ENCODE data around the gene SLC17A9.

The SLC17A9 gene

DNA sequence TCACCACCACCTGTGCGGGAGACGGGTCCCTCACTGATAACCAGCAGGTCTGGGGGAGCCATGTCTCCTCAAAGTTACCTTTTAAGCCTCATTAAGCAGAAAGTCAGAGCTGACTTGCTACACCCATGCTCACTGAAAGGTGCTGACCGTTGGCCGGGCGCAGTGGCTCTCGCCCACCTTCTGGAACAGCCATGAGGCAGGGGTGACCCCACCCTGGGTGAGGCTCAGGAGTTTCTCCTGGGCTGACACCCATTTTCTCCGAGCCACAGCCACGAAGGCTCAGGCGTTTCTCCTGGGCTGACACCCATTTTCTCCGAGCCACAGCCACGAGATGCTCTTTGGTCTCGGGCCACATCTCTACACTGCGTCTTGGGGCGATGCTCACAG, 44.1 kb downstream of the SLC17A9 start:
- TF ChIP-seq, protein P1, sequence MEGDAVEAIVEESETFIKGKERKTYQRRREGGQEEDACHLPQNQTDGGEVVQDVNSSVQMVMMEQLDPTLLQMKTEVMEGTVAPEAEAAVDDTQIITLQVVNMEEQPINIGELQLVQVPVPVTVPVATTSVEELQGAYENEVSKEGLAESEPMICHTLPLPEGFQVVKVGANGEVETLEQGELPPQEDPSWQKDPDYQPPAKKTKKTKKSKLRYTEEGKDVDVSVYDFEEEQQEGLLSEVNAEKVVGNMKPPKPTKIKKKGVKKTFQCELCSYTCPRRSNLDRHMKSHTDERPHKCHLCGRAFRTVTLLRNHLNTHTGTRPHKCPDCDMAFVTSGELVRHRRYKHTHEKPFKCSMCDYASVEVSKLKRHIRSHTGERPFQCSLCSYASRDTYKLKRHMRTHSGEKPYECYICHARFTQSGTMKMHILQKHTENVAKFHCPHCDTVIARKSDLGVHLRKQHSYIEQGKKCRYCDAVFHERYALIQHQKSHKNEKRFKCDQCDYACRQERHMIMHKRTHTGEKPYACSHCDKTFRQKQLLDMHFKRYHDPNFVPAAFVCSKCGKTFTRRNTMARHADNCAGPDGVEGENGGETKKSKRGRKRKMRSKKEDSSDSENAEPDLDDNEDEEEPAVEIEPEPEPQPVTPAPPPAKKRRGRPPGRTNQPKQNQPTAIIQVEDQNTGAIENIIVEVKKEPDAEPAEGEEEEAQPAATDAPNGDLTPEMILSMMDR (IDR thresholded peaks at IDR 0.05; ENCODE audit: insufficient read depth, low read length, poor library complexity, severe bottlenecking) = no peak
- no peak overlapping the region for H3K4me3 ChIP-seq (replicated peaks; ENCODE audit: low read depth, low read length)
- DNase-seq (ENCODE audit: extremely low read depth, insufficient read length) = no peak
- no peaks in the 10 kb centered on the region for H3K36me3 ChIP-seq (ENCODE audit: control insufficient read depth, insufficient read depth, low read length)
- H3K27me3 ChIP-seq (replicated peaks; ENCODE audit: control insufficient read depth, insufficient read depth, low read length) = peaks cover 5% of the 10 kb centered on the region

DNA sequence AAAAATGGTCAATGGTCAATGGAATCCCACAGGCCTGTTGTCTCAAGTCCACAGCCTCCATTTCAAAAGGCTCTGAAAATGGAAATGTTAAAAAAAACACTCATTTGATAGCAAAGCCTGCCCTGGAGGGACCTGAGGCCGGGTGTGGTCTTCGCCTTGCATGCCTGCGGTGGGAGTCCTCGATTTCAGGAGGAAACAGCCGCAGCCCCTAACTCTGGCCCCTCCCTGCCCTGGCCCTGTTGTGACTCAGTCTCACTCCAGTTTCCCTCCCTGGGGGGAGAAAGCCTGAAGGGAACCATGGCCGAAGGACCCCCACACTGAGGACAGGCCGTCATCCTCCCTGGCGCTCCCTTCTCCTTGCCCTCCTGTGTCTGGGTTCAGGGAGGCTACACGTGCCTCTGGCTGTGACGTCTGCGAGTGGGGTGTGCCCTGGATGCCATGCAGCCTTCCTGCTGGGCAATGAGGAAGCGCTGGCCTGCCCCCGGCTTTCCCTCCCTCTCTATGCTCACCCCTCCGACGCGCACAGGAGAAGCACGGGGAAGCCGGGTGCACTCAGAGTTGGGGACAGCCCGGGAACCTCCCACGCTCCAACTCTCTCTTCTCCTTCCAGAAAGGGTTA, 45.0 kb downstream of the SLC17A9 start:
- DNase-seq (ENCODE audit: extremely low read depth, insufficient read length) = no peak
- TF ChIP-seq, protein P1 (IDR thresholded peaks at IDR 0.05; ENCODE audit: insufficient read depth, low read length, poor library complexity, severe bottlenecking) = no peak
- Histone ChIP-seq H3K27me3 (replicated peaks; ENCODE audit: control insufficient read depth, insufficient read depth, low read length) (peaks cover 5% of the 10 kb centered on the region), H3K36me3 (ENCODE audit: control insufficient read depth, insufficient read depth, low read length) (no peaks in the 10 kb centered on the region), H3K4me3 (replicated peaks; ENCODE audit: low read depth, low read length) (no peak overlapping the region)

DNA sequence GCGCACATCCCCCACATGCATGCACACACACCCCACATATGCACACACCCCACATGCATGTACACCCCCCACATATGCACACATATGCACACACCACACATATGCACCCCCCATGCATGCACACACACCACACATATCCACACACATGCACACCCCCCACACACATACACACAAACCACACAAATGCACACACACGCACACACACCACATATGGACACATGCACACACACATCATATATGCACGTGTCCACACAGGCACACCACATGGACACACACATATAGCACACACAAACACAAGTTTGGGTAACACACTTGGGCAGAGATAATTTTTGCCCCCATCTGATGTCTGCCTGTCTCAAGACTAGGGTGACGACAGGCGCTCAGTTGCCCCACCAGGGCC, 45.9 kb downstream of the SLC17A9 start:
- peaks cover 6% of the 10 kb centered on the region for H3K27me3 ChIP-seq (replicated peaks; ENCODE audit: control insufficient read depth, insufficient read depth, low read length)
- TF ChIP-seq, protein P1 (IDR thresholded peaks at IDR 0.05; ENCODE audit: insufficient read depth, low read length, poor library complexity, severe bottlenecking) = no peak
- H3K36me3 ChIP-seq (ENCODE audit: control insufficient read depth, insufficient read depth, low read length) = no peaks in the 10 kb centered on the region
- no peak overlapping the region for H3K4me3 ChIP-seq (replicated peaks; ENCODE audit: low read depth, low read length)
- no peak for DNase-seq (ENCODE audit: extremely low read depth, insufficient read length)

DNA sequence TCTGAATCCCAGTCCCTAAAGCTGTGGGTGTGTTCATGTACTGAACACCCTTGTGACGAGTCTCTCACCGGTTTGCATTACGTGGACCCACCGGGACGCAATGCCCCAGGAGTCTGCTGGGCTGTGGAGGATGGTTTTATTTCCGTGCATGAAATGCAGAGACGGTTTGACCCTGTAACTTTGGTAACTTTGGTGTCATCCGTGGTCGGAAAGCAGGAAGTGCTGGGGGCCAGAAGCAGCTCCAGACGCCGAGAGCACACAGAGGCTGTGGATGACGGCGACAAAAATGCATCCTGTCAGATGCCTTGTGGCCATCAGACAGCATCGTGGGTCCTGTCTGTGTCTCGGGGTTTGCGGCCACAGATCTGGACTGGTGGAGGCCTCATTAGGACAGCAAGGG, 47.1 kb downstream of the SLC17A9 start:
- DNase-seq (ENCODE audit: extremely low read depth, insufficient read length) = no peak
- H3K36me3 ChIP-seq (ENCODE audit: control insufficient read depth, insufficient read depth, low read length) = no peaks in the 10 kb centered on the region
- H3K4me3 ChIP-seq (replicated peaks; ENCODE audit: low read depth, low read length) = no peak overlapping the region
- TF ChIP-seq, protein P1 (IDR thresholded peaks at IDR 0.05; ENCODE audit: insufficient read depth, low read length, poor library complexity, severe bottlenecking) = no peak
- peaks cover 6% of the 10 kb centered on the region for H3K27me3 ChIP-seq (replicated peaks; ENCODE audit: control insufficient read depth, insufficient read depth, low read length)

DNA sequence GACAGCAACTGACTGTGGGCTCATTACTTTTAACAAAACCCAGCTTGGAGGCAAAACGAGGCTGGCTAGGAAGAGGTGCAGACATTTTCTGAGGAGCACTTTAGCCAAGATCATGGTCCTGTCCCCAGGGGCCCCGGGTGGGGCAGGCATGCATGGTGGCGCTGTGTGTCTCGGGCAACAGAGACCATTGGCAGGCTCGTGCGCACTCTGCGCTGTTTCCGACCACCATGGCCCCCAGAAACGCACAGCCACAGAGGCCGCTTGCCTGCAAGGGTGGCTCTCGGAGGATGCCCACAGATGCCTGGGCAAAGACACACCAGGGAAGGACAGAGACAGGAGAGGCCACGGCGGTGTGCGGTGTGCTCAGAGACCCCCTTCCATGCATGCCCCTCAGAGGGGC, 47.5 kb downstream of the SLC17A9 start:
- H3K27me3 ChIP-seq (replicated peaks; ENCODE audit: control insufficient read depth, insufficient read depth, low read length) = peaks cover 6% of the 10 kb centered on the region
- H3K36me3 ChIP-seq (ENCODE audit: control insufficient read depth, insufficient read depth, low read length) = no peaks in the 10 kb centered on the region
- TF ChIP-seq, protein P1 (IDR thresholded peaks at IDR 0.05; ENCODE audit: insufficient read depth, low read length, poor library complexity, severe bottlenecking) = no peak
- no peak overlapping the region for H3K4me3 ChIP-seq (replicated peaks; ENCODE audit: low read depth, low read length)
- DNase-seq (ENCODE audit: extremely low read depth, insufficient read length) = no peak

DNA sequence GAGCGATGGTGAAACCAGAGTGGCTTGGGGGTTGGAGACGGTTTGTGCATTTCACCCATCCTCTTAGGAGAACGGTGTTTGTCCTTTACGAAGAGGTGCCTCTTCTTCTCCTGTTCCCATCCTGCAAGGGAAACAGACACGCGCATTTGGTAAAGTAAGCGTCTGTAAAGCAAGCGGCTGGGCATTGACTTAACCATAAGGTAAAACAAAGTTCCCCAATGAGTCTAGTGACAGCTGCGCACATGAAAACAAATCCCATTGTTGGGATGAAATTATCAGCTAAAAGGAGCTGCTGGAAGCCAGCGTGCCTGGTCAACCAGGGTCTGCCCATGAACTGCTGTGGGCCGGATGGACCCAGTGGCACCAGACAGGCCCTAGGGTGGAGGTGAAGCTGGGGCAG, 48.4 kb downstream of the SLC17A9 start:
- TF ChIP-seq, protein P1 (IDR thresholded peaks at IDR 0.05; ENCODE audit: insufficient read depth, low read length, poor library complexity, severe bottlenecking) = no peak
- H3K27me3 ChIP-seq (replicated peaks; ENCODE audit: control insufficient read depth, insufficient read depth, low read length) = peaks cover 6% of the 10 kb centered on the region
- no peak overlapping the region for H3K4me3 ChIP-seq (replicated peaks; ENCODE audit: low read depth, low read length)
- H3K36me3 ChIP-seq (ENCODE audit: control insufficient read depth, insufficient read depth, low read length) = no peaks in the 10 kb centered on the region
- DNase-seq (ENCODE audit: extremely low read depth, insufficient read length) = no peak
